NCI-H510A treated with DMSO at 0.1 percent for 48 hours (cell line): ENCODE data around the gene CAVIN1.
"Not testable (repeated sequence)": the region's sequence is repeated elsewhere in the genome, so short reads cannot be mapped to it uniquely, and the experiment has no call there.

Source experiments
- DNase-seq: peaks from one replicate; lab custom pipeline; 2025; lab: John Stamatoyannopoulos, UW

Gene CAVIN1

DNA sequence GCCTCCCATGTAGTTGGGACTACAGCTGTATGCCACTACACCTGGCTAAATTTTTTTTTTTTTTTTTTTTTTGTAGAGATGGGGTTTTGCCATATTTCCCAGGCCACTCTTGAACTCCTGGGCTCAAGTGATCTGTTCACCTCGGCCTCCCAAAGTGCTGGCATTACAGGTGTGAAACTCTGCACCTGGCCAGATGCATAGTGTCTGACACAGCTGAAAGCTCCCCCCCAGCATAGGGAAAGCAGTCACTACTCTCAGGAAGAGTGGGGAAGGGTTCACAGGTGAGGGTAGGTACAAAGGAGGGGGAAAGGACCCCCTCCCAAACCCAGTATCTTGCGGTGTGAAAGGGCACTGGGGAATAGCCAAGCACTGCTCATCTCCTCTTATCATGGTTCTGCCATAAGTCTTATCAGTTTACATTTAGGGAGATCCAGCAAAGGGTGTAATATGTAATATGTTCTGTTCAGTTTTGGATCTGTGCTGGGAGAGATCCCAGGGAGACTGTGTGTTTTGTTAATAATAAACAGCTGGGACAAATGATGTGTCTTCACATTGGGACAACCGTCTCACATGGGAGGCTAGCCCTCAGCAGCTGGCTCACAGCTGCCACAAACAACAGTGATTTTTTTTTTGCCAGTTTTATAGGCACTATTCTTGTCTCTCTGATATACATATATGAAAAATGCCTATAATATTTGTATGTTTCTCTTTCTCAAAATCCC lies 6.8 kb upstream of the CAVIN1 start:
- no peak for DNase-seq

- peak; percentile 39 for DNase-seq
Observed at GRCh38 chr17:42428141-42428944, 5.3 kb upstream of the CAVIN1 start.

DNA sequence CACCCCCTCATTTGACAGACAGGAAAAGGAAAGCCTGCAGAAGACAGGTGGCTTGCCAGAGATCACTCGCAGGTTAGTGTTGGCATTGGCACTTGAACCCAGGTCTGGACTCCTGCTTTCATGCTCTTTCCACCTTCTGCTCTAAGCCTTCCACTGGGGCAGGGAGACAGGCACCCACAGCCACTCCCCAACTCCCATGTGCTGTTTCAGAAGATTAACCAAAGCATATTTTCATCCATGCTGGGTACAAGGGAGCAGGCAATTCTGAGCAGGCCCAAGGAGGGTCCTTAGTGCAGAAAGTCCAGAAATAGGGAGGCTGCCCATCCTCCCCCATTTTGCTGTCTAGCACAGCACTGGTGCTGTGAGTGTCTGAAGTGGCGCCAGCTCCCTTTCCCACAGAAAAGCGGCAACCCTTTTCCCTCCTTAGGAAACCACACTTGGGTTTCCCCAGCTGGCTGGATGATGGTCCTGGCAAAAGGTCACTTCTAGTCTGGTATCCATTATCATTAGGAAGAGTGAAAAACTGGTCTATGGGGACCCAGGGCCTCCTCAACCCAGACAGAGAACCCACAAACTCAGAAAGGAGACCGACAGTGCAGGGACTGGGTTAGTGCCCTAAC lies 2.0 kb upstream of the CAVIN1 start:
- DNase-seq, result no peak

GRCh38 chr17:42423766-42424165 lies 710 bp upstream of the CAVIN1 start:
- no peak for DNase-seq

DNA sequence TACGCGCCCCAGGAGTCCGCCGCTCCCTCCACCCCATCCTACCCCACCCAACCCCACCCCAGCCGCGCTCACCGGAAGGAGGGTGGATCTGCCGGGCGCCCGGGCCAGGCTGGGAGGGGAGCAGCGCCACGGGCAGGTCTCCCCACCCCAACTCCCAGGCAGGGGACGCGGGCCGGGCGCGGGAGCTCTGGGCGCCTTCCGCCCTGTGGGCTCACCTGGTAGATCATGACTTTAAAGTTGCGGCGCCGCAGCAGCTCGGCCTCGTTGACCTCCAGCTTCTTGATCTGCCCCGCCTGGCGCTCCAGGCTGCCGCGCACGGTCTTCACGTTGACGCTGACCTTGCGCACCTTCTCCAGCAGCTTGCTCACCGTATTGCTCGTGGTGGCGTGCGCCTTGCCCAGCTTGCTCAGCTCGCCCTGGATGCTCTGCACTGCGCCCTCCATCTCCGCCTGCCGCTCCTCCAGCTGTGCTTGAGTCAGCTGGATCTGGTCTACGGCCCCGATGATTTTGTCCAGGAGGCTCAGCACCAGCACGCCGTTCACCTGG lies 571 bp downstream of the CAVIN1 start:
- peak; percentile 30 for DNase-seq

- DNase-seq, result no peak
Observed at GRCh38 chr17:42421507-42422338, 1.3 kb downstream of the CAVIN1 start.

- DNase-seq, result no peak
Observed at GRCh38 chr17:42421136-42421506, 1.9 kb downstream of the CAVIN1 start.

GRCh38 chr17:42417981-42418380 lies 5.1 kb downstream of the CAVIN1 start:
- not testable (repeated sequence) for DNase-seq

DNA sequence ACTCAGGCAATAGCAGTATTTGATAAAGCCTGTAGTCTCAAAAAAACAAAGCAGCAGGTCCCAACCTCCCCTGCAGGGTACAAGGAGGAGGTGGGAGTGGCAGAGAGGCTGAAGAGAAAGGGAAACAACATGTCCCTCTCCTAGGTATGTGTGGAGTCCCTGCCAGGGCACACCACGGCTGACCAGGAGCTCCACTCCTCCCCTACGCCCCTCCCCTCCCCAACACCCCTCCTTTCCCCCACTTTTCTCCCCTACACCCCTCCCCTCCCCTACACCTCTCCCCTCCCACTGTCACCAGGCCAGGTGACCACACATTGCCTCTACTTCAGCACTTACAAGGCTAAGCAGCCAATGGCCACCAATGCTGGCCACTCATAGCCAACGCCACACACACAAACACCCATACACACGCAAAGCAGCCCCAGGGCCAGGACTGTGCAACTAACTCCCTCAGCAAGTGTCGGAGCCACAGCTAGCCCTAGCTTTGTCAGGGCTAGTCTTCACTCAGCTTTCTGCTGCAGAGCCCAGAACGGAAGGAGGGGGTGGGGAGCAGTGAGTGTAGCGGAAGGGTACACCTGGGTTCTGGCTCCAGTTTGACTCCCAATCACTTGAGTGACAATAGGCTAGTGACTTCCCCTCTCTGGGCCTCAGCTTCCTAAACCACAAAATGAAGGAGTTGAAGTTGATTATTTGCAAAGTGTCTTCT lies 8.2 kb downstream of the CAVIN1 start:
- no peak for DNase-seq

GRCh38 chr17:42413464-42414040 lies 9.5 kb downstream of the CAVIN1 start:
- no peak for DNase-seq

- DNase-seq, result no peak
Observed at GRCh38 chr17:42411905-42412679, 11.0 kb downstream of the CAVIN1 start.

DNA sequence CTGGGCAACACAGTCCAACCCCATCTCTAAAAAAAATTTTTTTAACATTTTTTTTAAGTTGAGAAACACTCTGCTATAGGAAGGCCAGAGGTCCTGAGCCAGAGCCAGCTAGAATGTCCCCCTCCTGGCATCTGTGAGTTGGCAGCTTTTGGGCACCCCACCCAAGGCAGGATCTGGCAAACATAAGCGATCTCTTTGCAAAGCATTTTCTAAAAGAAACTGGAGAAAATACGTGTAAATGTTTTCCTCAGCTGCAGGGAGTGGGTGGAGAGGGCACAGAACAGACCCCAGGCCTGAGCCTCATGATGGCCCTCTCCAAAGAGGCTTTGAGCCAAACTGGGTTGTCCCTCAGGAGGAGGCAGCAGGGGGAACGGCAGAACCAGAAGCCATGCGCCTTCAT lies 11.7 kb downstream of the CAVIN1 start:
- no peak for DNase-seq

- DNase-seq, result no peak
Observed at GRCh38 chr17:42410319-42410685, 12.8 kb downstream of the CAVIN1 start.

GRCh38 chr17:42409523-42410318 lies 13.3 kb downstream of the CAVIN1 start:
- no peak for DNase-seq

GRCh38 chr17:42408061-42408460 lies 15.0 kb downstream of the CAVIN1 start:
- DNase-seq, result no peak

DNA sequence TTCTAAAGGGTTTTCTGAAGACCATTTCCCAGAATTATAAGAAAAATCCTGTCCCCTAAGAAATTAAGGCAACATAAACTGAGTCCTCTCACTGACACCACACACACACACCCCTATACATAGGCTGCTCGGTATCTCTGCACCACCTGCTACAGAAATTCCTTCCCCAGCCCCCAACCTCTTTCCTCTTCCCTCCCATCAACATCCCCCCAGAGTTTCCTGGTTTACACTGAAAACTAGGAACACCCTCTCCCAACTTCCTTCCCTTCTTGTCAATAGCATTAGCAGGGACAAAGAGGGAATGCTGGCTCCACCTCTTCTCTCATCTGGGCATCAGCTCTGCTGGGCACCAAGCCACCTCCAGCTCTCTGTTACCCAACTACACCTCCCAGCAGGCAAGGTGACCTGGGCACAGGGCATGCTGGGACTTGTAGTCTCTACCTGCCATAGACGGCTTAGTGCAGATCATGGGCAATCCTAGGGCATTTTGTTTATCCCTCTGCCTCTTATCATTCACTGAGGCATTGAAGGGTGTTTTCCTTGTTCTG lies 15.7 kb downstream of the CAVIN1 start:
- DNase-seq, result peak; percentile 83

- no peak for DNase-seq
Observed at GRCh38 chr17:42406615-42407288, 16.3 kb downstream of the CAVIN1 start.

GRCh38 chr17:42405963-42406495 lies 17.0 kb downstream of the CAVIN1 start:
- DNase-seq, result peak; percentile 72
